Peyer's patch (tissue), 4 donors: Measurements from ENCODE around the gene FSTL3. TPM values are rescaled to one million over a fixed set of nuclear protein-coding genes. Genes with fewer than 3 reads are reported as not detected.

ENCODE experiments used
- DNase-seq, 3 donors: peaks; one replicate each; pipeline ENCODE4 v3.0.0-alpha.2; 2017 to 2019
- H3K27ac ChIP-seq, 4 donors: fragments of 200-600 bp; sonication (generic); one replicate each; pipeline ENCODE4 v1.5.1; 2016 to 2019
- H3K27me3 ChIP-seq, 2 donors: fragments of 200-600 bp; sonication (generic); one replicate each; pipeline ENCODE4 v1.5.1; 2019
- H3K36me3 ChIP-seq, 3 donors: fragments of 200-600 bp; sonication (generic); one replicate each; pipeline ENCODE4 v1.5.1; 2016 to 2019
- H3K4me1 ChIP-seq, 4 donors: fragments of 200-600 bp; sonication (generic); one replicate each; pipeline ENCODE4 v1.5.1; 2016 to 2019
- H3K4me3 ChIP-seq, 4 donors: fragments of 200-600 bp; sonication (generic); 1 replicate in 3 of 4; 2 replicates in 1 of 4; pipeline ENCODE4 v1.5.1; 2016 to 2019; ENCODE audit warnings: mild to moderate bottlenecking in 1 of 4
- H3K9me3 ChIP-seq, 4 donors: fragments of 200-600 bp; sonication (generic); one replicate each; pipeline ENCODE4 v1.5.1; 2016 to 2019; ENCODE audit warnings: mild to moderate bottlenecking in 1 of 4
- CTCF ChIP-seq, 6 experiments: fragments of 450-650 bp in 4 of 6; fragments of 200-600 bp in 2 of 6; sonication (generic) in 1 of 6; IDR thresholded peaks; one replicate each; pipeline ENCODE4 v1.5.1; 2017 to 2019; ENCODE audit warnings: antibody characterized with exemption in 6 of 6, mild to moderate bottlenecking in 3 of 6, moderate library complexity in 1 of 6
- POLR2A ChIP-seq, 2 donors: fragments of 450-650 bp; IDR thresholded peaks; one replicate each; pipeline ENCODE4 v1.5.1; 2017; ENCODE audit warnings: antibody characterized with exemption in 2 of 2, mild to moderate bottlenecking in 2 of 2, moderate library complexity in 2 of 2
- total RNA-seq, 4 donors: library from RNA; depleted of rRNA; stranded (reverse); fragments of >200 nt; gene quantifications; one replicate each; pipeline ENCODE4 v1.1.0, GENCODE V29; 2016

FSTL3 gene
- total RNA-seq, 4 donors from 2014 or later = 13.8 to 94.9 (median 34.9) TPM

- no peak overlapping the region for H3K4me3 ChIP-seq
- H3K9me3 ChIP-seq = no peaks in the 10 kb centered on the region
- no peaks in the 10 kb centered on the region for H3K27me3 ChIP-seq
- no peak for DNase-seq
- H3K27ac ChIP-seq = no peak overlapping the region
- no peaks in the 10 kb centered on the region for H3K36me3 ChIP-seq
- H3K4me1 ChIP-seq = no peaks in the 10 kb centered on the region
- TF ChIP-seq CTCF (IDR thresholded peaks at IDR 0.05) = no peak
- no peak for TF ChIP-seq POLR2A (IDR thresholded peaks at IDR 0.05)
Measured at GRCh38 chr19:731000-731399, 54.8 kb downstream of the FSTL3 start.

GRCh38 chr19:732148-733069 lies 56.2 kb downstream of the FSTL3 start:
- Histone ChIP-seq H3K36me3 (no peaks in the 10 kb centered on the region), H3K4me1 (no peaks in the 10 kb centered on the region), H3K27ac (no peak overlapping the region), H3K4me3 (no peak overlapping the region), H3K9me3 (no peaks in the 10 kb centered on the region), H3K27me3 (no peaks in the 10 kb centered on the region)
- TF ChIP-seq POLR2A (IDR thresholded peaks at IDR 0.05) (no peak), CTCF (IDR thresholded peaks at IDR 0.05) (no peak)
- DNase-seq = no peak

Other genes starting within 250 kb of the FSTL3 start
- gene SHC2, start 215.4 kb upstream of the FSTL3 start, total RNA-seq = 10 to 100 TPM in 3 of 4 donors, 1 to 10 TPM in 1; 9.5 to 33.0 (median 18.3) TPM
- 10 to 100 TPM in 1 of 4 donors, 1 to 10 TPM in 3; 1.4 to 25.6 (median 5.1) TPM for gene MADCAM1, start 179.9 kb upstream of the FSTL3 start, total RNA-seq
- gene TPGS1, start 168.9 kb upstream of the FSTL3 start, total RNA-seq = 10 to 100 TPM; 11.6 to 35.7 (median 24.2) TPM
- gene CDC34, start 144.6 kb upstream of the FSTL3 start, total RNA-seq = 10 to 100 TPM; 65.6 to 91.1 (median 75.2) TPM
- gene GZMM, start 132.3 kb upstream of the FSTL3 start, total RNA-seq = 1 to 10 TPM in 2 of 4 donors, not detected in 2; 2.8 to 4.0 TPM
- gene BSG, start 103.8 kb upstream of the FSTL3 start, total RNA-seq = 100 to 1,000 TPM; 149 to 501 (median 469) TPM
- gene HCN2, start 86.5 kb upstream of the FSTL3 start, total RNA-seq = not detected
- gene POLRMT, start 42.9 kb upstream of the FSTL3 start, total RNA-seq = 100 to 1,000 TPM in 1 of 4 donors, 10 to 100 TPM in 3; 33.8 to 119 (median 70.5) TPM
- gene FGF22, start 36.5 kb upstream of the FSTL3 start, total RNA-seq = not detected
- gene RNF126, start 13.2 kb upstream of the FSTL3 start, total RNA-seq = 100 to 1,000 TPM in 3 of 4 donors, 10 to 100 TPM in 1; 83.3 to 119 (median 115) TPM
- not detected for gene PRSS57, start 19.1 kb downstream of the FSTL3 start, total RNA-seq
- gene PALM, start 32.5 kb downstream of the FSTL3 start, total RNA-seq = 10 to 100 TPM in 3 of 4 donors, 1 to 10 TPM in 1; 7.5 to 33.8 (median 21.6) TPM
- 100 to 1,000 TPM; 116 to 828 (median 637) TPM for gene MISP, start 74.7 kb downstream of the FSTL3 start, total RNA-seq
- gene PTBP1, start 121.1 kb downstream of the FSTL3 start, total RNA-seq = 100 to 1,000 TPM; 173 to 436 (median 229) TPM
- gene PLPPR3, start 145.6 kb downstream of the FSTL3 start, total RNA-seq = not detected
- not detected for gene AZU1, start 151.4 kb downstream of the FSTL3 start, total RNA-seq
- not detected for gene PRTN3, start 164.6 kb downstream of the FSTL3 start, total RNA-seq
- not detected for gene ELANE, start 175.9 kb downstream of the FSTL3 start, total RNA-seq
- 100 to 1,000 TPM; 140 to 403 (median 303) TPM for gene CFD, start 183.3 kb downstream of the FSTL3 start, total RNA-seq
- 10 to 100 TPM; 60.2 to 83.6 (median 65.3) TPM for gene MED16, start 216.8 kb downstream of the FSTL3 start, total RNA-seq
- not detected for gene RNU6-9, start 217.1 kb downstream of the FSTL3 start, total RNA-seq
- gene R3HDM4, start 236.8 kb downstream of the FSTL3 start, total RNA-seq = 10 to 100 TPM; 20.8 to 43.5 (median 34.8) TPM
- gene KISS1R, start 240.9 kb downstream of the FSTL3 start, total RNA-seq = not detected
- 10 to 100 TPM in 1 of 4 donors, 1 to 10 TPM in 3; 2.8 to 11.0 (median 4.9) TPM for gene ARID3A, start 249.6 kb downstream of the FSTL3 start, total RNA-seq